ENCODE measurements around the gene CNKSR3. TPM values are rescaled to one million over a fixed set of nuclear protein-coding genes. Genes with fewer than 3 reads are reported as not detected.

CNKSR3 gene
- total and polyA plus RNA-seq, 2 of the 8 experiments (the other 6 are each of a cell fraction or from before 2014, with no cell fraction given) = 1.2 to 6.2 TPM

GRCh38 chr6:154532426-154532825, 21.9 kb upstream of the CNKSR3 start:
- Histone ChIP-seq H3K4me1 (replicated peaks in 1 of 4; ENCODE audit: control insufficient read depth in 3 of 4, insufficient read depth in 4 of 4, low read length in 3 of 4) (peaks cover 2 to 10% (median 7%) of the 10 kb centered on the region in 4 experiments; a peak in 5 of 7 replicates), H3K4me3 (ENCODE audit: extremely low read depth in 1 of 4, insufficient read depth in 2 of 4, low read depth in 3 of 4, low read length in 4 of 4) (no peak overlapping the region), H2BK5ac (ENCODE audit: low read depth, low read length) (no peak overlapping the region), H3K27me3 (replicated peaks in 1 of 4; ENCODE audit: control insufficient read depth in 3 of 4, extremely low read depth in 1 of 4, insufficient read depth in 3 of 4, low read length in 3 of 4) (no peaks in the 10 kb centered on the region; a peak in 1 of 7 replicates), H3K23ac (ENCODE audit: insufficient read length) (no peak overlapping the region), H4K20me1 (replicated peaks in 1 of 2; ENCODE audit: control insufficient read depth in 1 of 2, insufficient read depth in 2 of 2, low read length in 2 of 2) (no peaks in the 10 kb centered on the region), H3K27ac (ENCODE audit: low read depth, low read length) (no peak overlapping the region), H3K18ac (ENCODE audit: extremely low read depth, low read length) (no peak overlapping the region), H3K9me3 (ENCODE audit: insufficient read depth in 2 of 2, low read depth in 1 of 2, low read length in 1 of 2) (no peaks in the 10 kb centered on the region), H3K79me1 (ENCODE audit: low read depth, low read length) (no peaks in the 10 kb centered on the region), H2BK15ac (ENCODE audit: low read length) (no peak overlapping the region), H2BK120ac (replicated peaks; ENCODE audit: low read depth, low read length) (no peak overlapping the region), H3K14ac (ENCODE audit: insufficient read length) (no peak overlapping the region), H3K36me3 (ENCODE audit: control insufficient read depth in 2 of 4, insufficient read depth in 4 of 4, low read length in 3 of 4) (no peaks in the 10 kb centered on the region), H4K8ac (ENCODE audit: extremely low read depth, insufficient read depth, low read length) (no peak overlapping the region), H3K4me2 (ENCODE audit: insufficient read depth in 1 of 2, low read depth in 2 of 2, low read length in 2 of 2) (no peak overlapping the region), H2AK5ac (ENCODE audit: low read depth, low read length) (no peak overlapping the region), H3K56ac (replicated peaks; ENCODE audit: insufficient read length, low read depth, low read length) (no peak overlapping the region), H2BK20ac (ENCODE audit: low read length) (no peak overlapping the region), H3K4ac (replicated peaks; ENCODE audit: insufficient read length, low read depth, low read length) (no peak overlapping the region), H2BK12ac (ENCODE audit: low read depth, low read length) (no peak overlapping the region), H3K23me2 (ENCODE audit: low read depth, low read length) (no peaks in the 10 kb centered on the region), H3K79me2 (ENCODE audit: control insufficient read depth in 1 of 2, insufficient read depth in 2 of 2, low read length in 2 of 2) (no peaks in the 10 kb centered on the region), H4K5ac (ENCODE audit: insufficient read length, low read depth, low read length) (no peak overlapping the region), H4K91ac (replicated peaks; ENCODE audit: insufficient read length, low read length) (no peak overlapping the region), H3K9ac (replicated peaks in 1 of 4; ENCODE audit: extremely low read depth in 1 of 4, low read depth in 3 of 4, low read length in 3 of 4) (no peak overlapping the region), H2AFZ (ENCODE audit: low read length) (no peak overlapping the region)
- ChIA-PET POLR2A (ENCODE audit: partially characterized antibody) (no interaction called here), CTCF (ENCODE audit: partially characterized antibody) (interaction anchor here (1.7 kb wide), 1 partner anchor 32 kb away, joined by 5 read pairs; no protein-coding TSS in a partner anchor)
- FAIRE-seq = no peak
- 85% methylated on average over 4 of the region's 4 CpGs; no CpG with 5 or more reads in 1 of the 2 experiments for WGBS, 2 experiments (ENCODE audit: extremely low coverage in 1 of 2, insufficient coverage in 1 of 2, insufficient read length in 1 of 2, insufficient replicate concordance in 2 of 2, low coverage in 1 of 2, low lambda C conversion rate in 2 of 2, missing lambda C conversion rate in 1 of 2)
- TF ChIP-seq SIN3A (conservative IDR thresholded peaks at IDR 0.05 in 1 of 2, IDR thresholded peaks at IDR 0.05 in 1 of 2; ENCODE audit: low read depth in 1 of 2, low read length in 2 of 2) (no peak), GABPA (IDR thresholded peaks at IDR 0.05; ENCODE audit: borderline replicate concordance, insufficient read depth, low read length) (no peak), RAD21 (IDR thresholded peaks at IDR 0.05 in 1 of 2, conservative IDR thresholded peaks at IDR 0.05 in 1 of 2; ENCODE audit: low read depth in 2 of 2, low read length in 2 of 2) (no peak), MAFK (IDR thresholded peaks at IDR 0.05; ENCODE audit: low read depth, low read length) (no peak), NRF1 (IDR thresholded peaks at IDR 0.05; ENCODE audit: low read depth, low read length) (no peak), KDM1A (IDR thresholded peaks at IDR 0.05; ENCODE audit: borderline replicate concordance, low read length) (no peak), TCF12 (IDR thresholded peaks at IDR 0.05; ENCODE audit: low read depth, low read length) (no peak), MAX (IDR thresholded peaks at IDR 0.05) (no peak), SP1 (IDR thresholded peaks at IDR 0.05; ENCODE audit: low read depth, low read length) (no peak), RXRA (IDR thresholded peaks at IDR 0.05; ENCODE audit: insufficient read depth, low read depth, low read length) (no peak), BACH1 (IDR thresholded peaks at IDR 0.05; ENCODE audit: low read length) (no peak), RNF2 (IDR thresholded peaks at IDR 0.05; ENCODE audit: borderline replicate concordance, low read depth, low read length, missing control alignments, poor library complexity, severe bottlenecking) (no peak)
- DNase-seq (ENCODE audit: low read depth in 1 of 2, low spot score in 2 of 2) = no peak
